ENCODE measurements around the gene NSG1.

Gene NSG1

GRCh38 chr4:4422856-4423499, 36.1 kb downstream of the NSG1 start:
- peaks cover 26% of the 10 kb centered on the region; the same call in 1 of the 2 replicates for H3K36me3 ChIP-seq (ENCODE audit: insufficient read depth, low read length)
- no peaks in the 10 kb centered on the region for H3F3A ChIP-seq (ENCODE audit: low read depth)
- H4K20me1 ChIP-seq (ENCODE audit: insufficient read depth, low read length, poor library complexity, severe bottlenecking): no peaks in the 10 kb centered on the region
- no peak overlapping the region for H3K9ac ChIP-seq (ENCODE audit: low read depth, low read length, poor library complexity, severe bottlenecking)
- H3K79me2 ChIP-seq (ENCODE audit: insufficient read depth, low read length): no peaks in the 10 kb centered on the region
- H3K4me2 ChIP-seq (ENCODE audit: low read depth, low read length, poor library complexity, severe bottlenecking): no peak overlapping the region
- H3K4me3 ChIP-seq (ENCODE audit: low read length, poor library complexity, severe bottlenecking): no peak overlapping the region
- no peaks in the 10 kb centered on the region for H3K9me3 ChIP-seq (ENCODE audit: insufficient read depth, low read depth, low read length)
- no peaks in the 10 kb centered on the region for H3K27me3 ChIP-seq (ENCODE audit: insufficient read depth, low read length, poor library complexity, severe bottlenecking)
- peaks cover 10% of the 10 kb centered on the region for H3K4me1 ChIP-seq (ENCODE audit: insufficient read depth, low read length, poor library complexity, severe bottlenecking)
- H3K9me2 ChIP-seq (replicated peaks; ENCODE audit: low read depth, low read length): no peaks in the 10 kb centered on the region
- no peak for TF ChIP-seq CTCF (conservative IDR thresholded peaks at IDR 0.05; ENCODE audit: low read length)
- no peak overlapping the region for H2AFZ ChIP-seq (ENCODE audit: low read length)

GRCh38 chr4:4423706-4424498, 37.0 kb downstream of the NSG1 start:
- TF ChIP-seq EZH2phosphoT487 (IDR thresholded peaks at IDR 0.05; ENCODE audit: borderline replicate concordance): no peak
- TF ChIP-seq CTCF (conservative IDR thresholded peaks at IDR 0.05; ENCODE audit: low read length): no peak
- Histone ChIP-seq H4K20me1 (ENCODE audit: insufficient read depth, low read length, poor library complexity, severe bottlenecking) (no peaks in the 10 kb centered on the region), H3K9ac (ENCODE audit: low read depth, low read length, poor library complexity, severe bottlenecking) (no peak overlapping the region), H3K4me3 (ENCODE audit: low read length, poor library complexity, severe bottlenecking) (no peak overlapping the region), H3K36me3 (ENCODE audit: insufficient read depth, low read length) (peaks cover 22% of the 10 kb centered on the region; the same call in 1 of the 2 replicates), H3K9me2 (replicated peaks; ENCODE audit: low read depth, low read length) (no peaks in the 10 kb centered on the region), H3K4me1 (ENCODE audit: insufficient read depth, low read length, poor library complexity, severe bottlenecking) (peaks cover under 1% of the 10 kb centered on the region), H3K27me3 (ENCODE audit: insufficient read depth, low read length, poor library complexity, severe bottlenecking) (no peaks in the 10 kb centered on the region), H3K79me2 (ENCODE audit: insufficient read depth, low read length) (no peaks in the 10 kb centered on the region), H3K9me3 (ENCODE audit: insufficient read depth, low read depth, low read length) (no peaks in the 10 kb centered on the region), H2AFZ (ENCODE audit: low read length) (no peak overlapping the region), H3K4me2 (ENCODE audit: low read depth, low read length, poor library complexity, severe bottlenecking) (no peak overlapping the region), H3F3A (ENCODE audit: low read depth) (no peaks in the 10 kb centered on the region)

- TF ChIP-seq EZH2phosphoT487 (IDR thresholded peaks at IDR 0.05; ENCODE audit: borderline replicate concordance): no peak
- no peak for TF ChIP-seq CTCF (conservative IDR thresholded peaks at IDR 0.05; ENCODE audit: low read length)
- Histone ChIP-seq H3F3A (ENCODE audit: low read depth) (no peaks in the 10 kb centered on the region), H3K4me3 (ENCODE audit: low read length, poor library complexity, severe bottlenecking) (no peak overlapping the region), H3K9me2 (replicated peaks; ENCODE audit: low read depth, low read length) (no peaks in the 10 kb centered on the region), H3K36me3 (ENCODE audit: insufficient read depth, low read length) (peaks cover 18% of the 10 kb centered on the region; the same call in 1 of the 2 replicates), H4K20me1 (ENCODE audit: insufficient read depth, low read length, poor library complexity, severe bottlenecking) (no peaks in the 10 kb centered on the region), H3K9ac (ENCODE audit: low read depth, low read length, poor library complexity, severe bottlenecking) (no peak overlapping the region), H3K4me2 (ENCODE audit: low read depth, low read length, poor library complexity, severe bottlenecking) (no peak overlapping the region), H3K4me1 (ENCODE audit: insufficient read depth, low read length, poor library complexity, severe bottlenecking) (no peaks in the 10 kb centered on the region), H3K9me3 (ENCODE audit: insufficient read depth, low read depth, low read length) (no peaks in the 10 kb centered on the region), H2AFZ (ENCODE audit: low read length) (no peak overlapping the region), H3K79me2 (ENCODE audit: insufficient read depth, low read length) (no peaks in the 10 kb centered on the region), H3K27me3 (ENCODE audit: insufficient read depth, low read length, poor library complexity, severe bottlenecking) (no peaks in the 10 kb centered on the region)
Observed at GRCh38 chr4:4424499-4425115, 37.7 kb downstream of the NSG1 start.
